ENCODE data around the gene CFAP46. TPM values are rescaled to one million over a fixed set of nuclear protein-coding genes. Genes with fewer than 3 reads are reported as not detected.

The CFAP46 gene
- total RNA-seq, 1 donor from 2014 or later, result 1.6 TPM

- DNase-seq (ENCODE audit: low spot score), result no peak
- H3K27ac Mint-ChIP-seq, result no peak overlapping the region
- no peak overlapping the region for H2AFZ ChIP-seq (replicated peaks)
Observed at GRCh38 chr10:132865851-132866600, 76.3 kb downstream of the CFAP46 start.

GRCh38 chr10:132865171-132865631 is 77.2 kb downstream of the CFAP46 start:
- H4K20me1 ChIP-seq (ENCODE audit: low read depth), result no peaks in the 10 kb centered on the region
- no peak overlapping the region for H2AFZ ChIP-seq (replicated peaks)
- Mint-ChIP-seq H3K4me3 (no peak overlapping the region), H3K27ac (no peak overlapping the region), H3K4me1 (peaks cover 17% of the 10 kb centered on the region), H3K27me3 (ENCODE audit: insufficient read depth, low read depth) (peaks cover 13% of the 10 kb centered on the region), H3K9me3 (peaks cover 8% of the 10 kb centered on the region), H3K36me3 (no peaks in the 10 kb centered on the region)
- no peaks in the 10 kb centered on the region for H3F3A ChIP-seq (ENCODE audit: low read depth)
- no peak overlapping the region for H3K27ac ChIP-seq
- no peak for DNase-seq (ENCODE audit: low spot score)
- no peak overlapping the region for H3K4me3 ChIP-seq
- H3K36me3 ChIP-seq, result no peaks in the 10 kb centered on the region
- no peak overlapping the region for H3K9ac ChIP-seq
- H3K27me3 ChIP-seq, result no peaks in the 10 kb centered on the region
- no peak overlapping the region for H3K4me2 ChIP-seq
- TF ChIP-seq CTCF (IDR thresholded peaks at IDR 0.05) (no peak), EZH2 (IDR thresholded peaks at IDR 0.05) (no peak), EZH2phosphoT487 (IDR thresholded peaks at IDR 0.05) (no peak)
- H3K4me1 ChIP-seq, result no peaks in the 10 kb centered on the region
- H3K79me2 ChIP-seq (ENCODE audit: low read depth), result no peaks in the 10 kb centered on the region
- H3K9me3 ChIP-seq (ENCODE audit: low read depth), result no peaks in the 10 kb centered on the region

More at GRCh38 chr10:132865851-132866600, 76.3 kb downstream of the CFAP46 start:
- Mint-ChIP-seq H3K4me3 (no peak overlapping the region), H3K4me1 (peaks cover 15% of the 10 kb centered on the region), H3K36me3 (no peaks in the 10 kb centered on the region), H3K27me3 (ENCODE audit: insufficient read depth, low read depth) (peaks cover 11% of the 10 kb centered on the region), H3K9me3 (peaks cover 9% of the 10 kb centered on the region)
- Histone ChIP-seq H3K4me3 (no peak overlapping the region), H3K36me3 (no peaks in the 10 kb centered on the region), H3K9ac (no peak overlapping the region), H3F3A (ENCODE audit: low read depth) (no peaks in the 10 kb centered on the region), H3K9me3 (ENCODE audit: low read depth) (no peaks in the 10 kb centered on the region), H3K4me1 (no peaks in the 10 kb centered on the region), H3K27me3 (no peaks in the 10 kb centered on the region), H3K27ac (no peak overlapping the region), H3K79me2 (ENCODE audit: low read depth) (no peaks in the 10 kb centered on the region), H4K20me1 (ENCODE audit: low read depth) (no peaks in the 10 kb centered on the region), H3K4me2 (no peak overlapping the region)
- TF ChIP-seq EZH2 (IDR thresholded peaks at IDR 0.05) (no peak), CTCF (IDR thresholded peaks at IDR 0.05) (no peak), EZH2phosphoT487 (IDR thresholded peaks at IDR 0.05) (no peak)

- H3K4me2 ChIP-seq, result no peak overlapping the region
- H3K27ac ChIP-seq, result no peak overlapping the region
- no peak for DNase-seq (ENCODE audit: low spot score)
- no peaks in the 10 kb centered on the region for H3K4me1 ChIP-seq
- TF ChIP-seq CTCF (IDR thresholded peaks at IDR 0.05), result no peak
- no peak for TF ChIP-seq EZH2phosphoT487 (IDR thresholded peaks at IDR 0.05)
- H3K4me1 Mint-ChIP-seq, result peaks cover 20% of the 10 kb centered on the region
- H3K4me3 Mint-ChIP-seq, result no peak overlapping the region
- H3K9me3 Mint-ChIP-seq, result peaks cover 5% of the 10 kb centered on the region
- no peak overlapping the region for H3K4me3 ChIP-seq
- H3K27me3 Mint-ChIP-seq (ENCODE audit: insufficient read depth, low read depth), result peaks cover 13% of the 10 kb centered on the region
- no peaks in the 10 kb centered on the region for H4K20me1 ChIP-seq (ENCODE audit: low read depth)
- no peaks in the 10 kb centered on the region for H3K9me3 ChIP-seq (ENCODE audit: low read depth)
- H3F3A ChIP-seq (ENCODE audit: low read depth), result no peaks in the 10 kb centered on the region
- H2AFZ ChIP-seq (replicated peaks), result no peak overlapping the region
- no peak overlapping the region for H3K9ac ChIP-seq
- H3K36me3 Mint-ChIP-seq, result no peaks in the 10 kb centered on the region
- no peaks in the 10 kb centered on the region for H3K79me2 ChIP-seq (ENCODE audit: low read depth)
- H3K27me3 ChIP-seq, result no peaks in the 10 kb centered on the region
- H3K36me3 ChIP-seq, result no peaks in the 10 kb centered on the region
- H3K27ac Mint-ChIP-seq, result no peak overlapping the region
Observed at GRCh38 chr10:132862485-132863420, 79.6 kb downstream of the CFAP46 start.
